Activated CD8-positive, alpha-beta memory T cell treated with anti-CD3 and anti-CD28 coated beads, Interleukin-2, amount 10 ng/mL, durations not matched to agents 7 days and 5 days (primary cell): ENCODE data around the gene NAPA. TPM values are rescaled to one million over a fixed set of nuclear protein-coding genes. Genes with fewer than 3 reads are reported as not detected.

ENCODE experiments used
- ATAC-seq: fragments of 150-1000 bp; cut with Tn5 transposase; one replicate; pipeline ENCODE4 v1.10.0; 2021; ENCODE audit warnings: moderate library complexity
- CTCF ChIA-PET: fragments of 350-600 bp; sonication (Branson Sonifier 250); formaldehyde crosslinking; loops from one replicate; lab custom pipeline; 2021; ENCODE audit warnings: antibody characterized with exemption; lab: Charles Lee
- DNase-seq: peaks from one replicate; pipeline ENCODE4 v3.0.0-alpha.2; 2020
- H3K27ac Mint-ChIP-seq: one replicate; pipeline ENCODE4 v1.8.0; 2021; ENCODE audit warnings: mild to moderate bottlenecking, mixed read lengths
- H3K27me3 Mint-ChIP-seq: one replicate; pipeline ENCODE4 v1.8.0; 2021; ENCODE audit warnings: mixed read lengths
- H3K36me3 Mint-ChIP-seq: one replicate; pipeline ENCODE4 v1.8.0; 2021; ENCODE audit warnings: mild to moderate bottlenecking, mixed read lengths
- H3K4me1 Mint-ChIP-seq: one replicate; pipeline ENCODE4 v1.8.0; 2021; ENCODE audit warnings: mixed read lengths
- H3K4me3 Mint-ChIP-seq: one replicate; pipeline ENCODE4 v1.8.0; 2021; ENCODE audit warnings: mild to moderate bottlenecking, moderate library complexity, mixed read lengths
- H3K9me3 Mint-ChIP-seq: one replicate; pipeline ENCODE4 v1.8.0; 2022; ENCODE audit warnings: low read depth, mixed read lengths
- total RNA-seq, 2 experiments: library from RNA; stranded (reverse); gene quantifications; one replicate each; pipeline ENCODE4 v1.2.3, GENCODE V29; 2021

NAPA gene
- total RNA-seq, 2 experiments from 2014 or later, result 102 to 124 TPM

DNA sequence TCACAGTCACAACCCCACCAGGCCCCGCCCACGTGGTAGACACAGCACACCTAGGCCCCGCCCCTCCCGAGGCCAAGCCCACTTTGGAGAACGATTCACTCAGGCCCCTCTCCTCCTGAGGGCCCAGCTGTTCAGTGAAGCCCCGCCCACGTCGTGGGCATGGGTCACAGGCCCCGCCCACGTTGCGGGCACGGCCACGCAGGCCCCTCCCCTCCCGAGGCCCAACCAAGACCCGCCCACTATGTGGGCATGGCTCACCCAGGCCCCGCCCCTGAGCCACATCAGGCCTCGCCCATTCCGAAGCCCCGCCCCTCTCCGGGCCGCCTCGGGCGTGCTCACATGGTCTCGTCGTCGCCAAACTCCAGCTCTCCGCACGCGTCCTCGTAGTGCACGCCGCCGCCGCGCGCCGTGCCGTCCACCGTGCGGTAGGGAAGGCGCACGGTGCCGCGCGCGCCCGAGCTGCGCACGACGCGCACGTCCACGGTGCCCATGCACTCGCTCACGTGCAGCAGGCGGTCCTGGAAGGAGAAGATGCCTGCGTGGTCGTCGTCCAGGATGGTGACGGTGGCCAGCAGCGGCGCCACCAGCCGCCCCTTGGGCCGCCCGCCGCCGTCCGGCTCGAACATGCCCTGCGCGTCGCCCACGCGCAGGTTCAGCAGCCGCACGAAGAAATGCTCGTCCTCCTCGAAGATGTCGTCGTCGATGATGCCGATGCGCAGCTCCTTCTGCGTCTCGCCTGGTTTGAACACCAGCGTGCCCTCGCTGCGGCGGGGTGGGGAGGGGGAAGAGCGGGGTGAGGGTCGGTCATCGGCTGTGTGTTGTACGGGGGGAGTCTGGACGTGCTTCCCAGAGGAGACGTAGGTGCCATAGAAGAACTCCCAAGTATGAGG lies 67.1 kb downstream of the NAPA start:
- CTCF ChIA-PET, result interaction anchor here (0.6 to 4.6 kb wide), 5 partner anchors 12 to 259 kb away, joined by 3 to 40 read pairs (median 5); partner anchors contain the start of gene DHX34
- Mint-ChIP-seq H3K4me3 (peak overlapping the region; percentile 39), H3K4me1 (peaks cover 40% of the 10 kb centered on the region), H3K9me3 (no peaks in the 10 kb centered on the region), H3K27ac (no peak overlapping the region), H3K36me3 (peaks cover 2% of the 10 kb centered on the region), H3K27me3 (peaks cover 66% of the 10 kb centered on the region)
- peak; percentile 76 for DNase-seq
- ATAC-seq, result peak; percentile 80

DNA sequence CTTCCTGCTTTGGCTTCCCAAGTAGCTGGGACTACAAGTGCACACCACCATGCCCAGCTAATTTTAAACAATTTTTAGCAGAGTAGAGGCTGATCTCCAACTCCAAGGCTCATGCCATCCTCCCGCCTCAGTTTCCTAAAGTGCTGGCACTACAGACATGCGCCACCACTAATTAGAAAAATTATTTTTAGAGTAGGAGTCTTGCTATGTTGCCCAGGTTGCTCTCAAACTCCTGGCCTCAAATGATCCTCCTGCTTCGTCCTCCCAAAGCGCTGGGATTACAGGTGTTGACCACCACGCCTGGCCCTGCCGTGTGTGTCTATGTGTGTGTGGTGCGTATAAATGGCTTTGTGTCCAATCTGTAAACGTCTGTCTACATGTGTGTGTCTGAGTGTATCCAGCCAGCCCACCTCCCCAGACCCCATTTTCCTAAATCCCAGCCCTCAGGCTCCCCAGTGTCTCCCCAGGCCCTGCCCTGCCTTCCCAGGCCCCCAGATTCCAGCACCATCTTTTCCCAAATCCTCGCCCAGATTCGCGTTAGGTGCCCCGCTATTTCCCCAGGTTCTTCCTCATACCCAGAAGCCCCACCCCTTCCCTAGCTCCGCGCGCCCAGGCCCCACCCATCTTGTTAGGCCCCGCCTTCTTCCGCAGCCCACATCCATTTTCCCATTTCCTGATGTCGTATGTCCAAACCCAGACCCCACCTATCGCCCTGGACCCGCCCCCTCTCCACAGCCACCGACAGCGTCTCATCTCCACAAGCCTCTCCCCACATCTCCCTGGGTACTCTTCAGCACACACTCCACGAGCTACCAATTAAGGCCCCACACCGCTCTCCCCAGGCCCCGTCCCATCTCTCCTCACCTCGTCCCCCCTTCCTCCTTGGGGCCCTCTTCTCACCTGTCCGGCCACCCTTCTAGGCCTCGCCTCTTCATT lies 68.1 kb downstream of the NAPA start:
- Mint-ChIP-seq H3K4me1 (peaks cover 40% of the 10 kb centered on the region), H3K27ac (peak overlapping the region; percentile 30), H3K4me3 (peak overlapping the region; percentile 39), H3K36me3 (peaks cover 2% of the 10 kb centered on the region), H3K27me3 (peaks cover 71% of the 10 kb centered on the region), H3K9me3 (no peaks in the 10 kb centered on the region)
- DNase-seq (peak; percentile 61), ATAC-seq (peak; percentile 49)
- CTCF ChIA-PET, result interaction anchor here (0.6 to 4.6 kb wide), 6 partner anchors 11 to 253 kb away, joined by 3 to 40 read pairs (median 4); partner anchors contain the start of genes DHX34 and KPTN

DNA sequence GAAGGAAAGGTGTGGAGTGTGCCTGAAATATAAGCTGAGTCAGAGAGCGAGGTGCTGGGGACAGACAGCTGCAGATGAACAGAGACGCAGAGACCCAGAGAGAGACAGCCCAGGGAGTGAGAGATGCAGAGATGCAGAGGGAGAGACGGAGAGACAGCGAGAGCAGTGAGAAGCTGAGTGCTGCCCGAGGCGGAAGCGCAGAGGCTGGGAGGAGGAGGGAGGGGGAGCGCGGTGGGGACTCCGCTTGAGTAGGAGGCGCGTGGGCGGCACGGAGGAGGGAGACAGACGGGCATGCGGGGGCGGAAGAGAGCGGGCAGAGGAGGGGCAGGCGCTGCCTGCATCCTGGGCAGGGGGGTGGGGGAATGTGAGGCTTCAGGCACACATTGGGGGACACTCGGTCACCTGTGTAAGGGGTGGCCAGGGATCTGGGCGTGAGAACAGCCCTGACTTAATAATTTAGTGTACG lies 68.9 kb downstream of the NAPA start:
- H3K4me1 Mint-ChIP-seq, result peaks cover 40% of the 10 kb centered on the region
- no peak overlapping the region for H3K27ac Mint-ChIP-seq
- H3K4me3 Mint-ChIP-seq, result no peak overlapping the region
- peak; percentile 40 for ATAC-seq
- peaks cover 2% of the 10 kb centered on the region for H3K36me3 Mint-ChIP-seq
- H3K27me3 Mint-ChIP-seq, result peaks cover 77% of the 10 kb centered on the region
- H3K9me3 Mint-ChIP-seq, result no peaks in the 10 kb centered on the region
- DNase-seq, result peak; percentile 71
- CTCF ChIA-PET, result interaction anchor here (1.1 to 4.6 kb wide), 5 partner anchors 10 to 254 kb away, joined by 4 to 40 read pairs (median 5); partner anchors contain the start of gene KPTN

DNA sequence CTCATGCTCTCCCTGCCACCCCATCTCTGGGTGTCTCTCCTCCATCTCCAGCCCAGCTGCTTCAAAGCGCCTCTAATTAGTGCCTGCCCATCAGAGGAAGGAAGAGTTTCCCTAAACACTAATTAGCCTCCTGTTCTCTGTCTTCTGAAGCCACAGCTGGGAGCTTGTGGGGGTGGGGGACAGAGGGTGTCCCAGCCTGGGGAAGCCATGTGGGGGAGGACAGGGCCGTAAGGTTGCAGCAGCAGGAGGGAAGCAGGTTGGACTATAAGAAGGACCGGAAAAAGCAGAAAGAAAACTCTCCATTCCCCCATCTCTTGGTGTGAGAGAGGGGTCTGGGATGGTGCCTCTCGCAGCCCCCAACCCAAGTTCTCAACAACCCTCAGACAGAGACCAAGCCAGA lies 69.3 kb downstream of the NAPA start:
- Mint-ChIP-seq H3K4me1 (peaks cover 40% of the 10 kb centered on the region), H3K27me3 (peaks cover 76% of the 10 kb centered on the region), H3K36me3 (peaks cover 2% of the 10 kb centered on the region), H3K27ac (no peak overlapping the region), H3K9me3 (no peaks in the 10 kb centered on the region), H3K4me3 (no peak overlapping the region)
- no peak for DNase-seq
- no peak for ATAC-seq
- CTCF ChIA-PET, result interaction anchor here (1.1 to 4.6 kb wide), 4 partner anchors 10 to 254 kb away, joined by 4 to 40 read pairs (median 6); no protein-coding TSS in a partner anchor

DNA sequence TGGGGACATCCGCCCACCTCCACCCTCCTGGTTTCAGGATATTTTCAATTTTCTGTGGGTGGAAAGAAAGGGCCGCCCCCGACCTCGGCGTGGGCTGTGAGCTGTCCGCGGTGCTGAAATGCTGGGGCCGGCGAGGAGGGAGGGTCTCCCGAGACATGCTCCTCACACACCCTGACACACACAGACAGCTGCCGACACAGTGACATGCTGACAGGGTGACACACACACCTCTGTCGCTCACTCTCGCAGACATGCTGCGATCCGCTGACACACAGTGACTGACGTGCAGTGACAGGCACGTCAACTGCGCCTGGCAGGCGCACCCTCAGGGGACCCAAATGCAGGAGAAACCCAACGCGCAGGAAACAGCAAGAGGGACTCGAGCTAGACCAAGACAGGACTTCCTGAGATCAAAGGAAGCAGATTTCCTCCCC lies 70.5 kb downstream of the NAPA start:
- Mint-ChIP-seq H3K27me3 (peaks cover 74% of the 10 kb centered on the region), H3K36me3 (peaks cover 2% of the 10 kb centered on the region), H3K4me3 (no peak overlapping the region), H3K9me3 (no peaks in the 10 kb centered on the region), H3K27ac (no peak overlapping the region), H3K4me1 (peaks cover 40% of the 10 kb centered on the region)
- no peak for DNase-seq
- no peak for ATAC-seq
- CTCF ChIA-PET, result interaction anchor here (1.8 to 2.4 kb wide), 2 partner anchors 15 to 16 kb away, joined by 5 to 8 read pairs; no protein-coding TSS in a partner anchor

DNA sequence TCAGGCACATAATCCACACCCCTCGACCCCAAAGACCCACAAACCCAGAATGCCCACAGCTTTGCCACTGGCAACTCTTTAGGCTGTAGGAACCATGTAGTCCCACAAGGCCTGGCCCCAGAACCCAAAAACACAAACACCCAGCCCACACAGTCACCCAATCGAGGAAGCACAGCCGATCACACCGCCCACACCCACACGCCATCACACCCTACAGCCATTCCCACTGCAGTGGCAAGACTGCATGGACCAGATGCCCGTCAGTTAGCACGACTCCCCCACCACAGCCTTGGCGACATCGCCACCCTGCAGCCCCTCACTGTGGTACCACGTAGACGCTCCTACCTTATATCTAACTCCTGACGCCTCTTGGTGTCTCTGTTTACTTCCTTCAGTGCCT lies 71.5 kb downstream of the NAPA start:
- CTCF ChIA-PET, result interaction anchor here (0.7 to 16.9 kb wide), 3 partner anchors 15 to 261 kb away, joined by 3 to 408 read pairs (median 8); partner anchors contain the start of gene EHD2
- peaks cover 40% of the 10 kb centered on the region for H3K4me1 Mint-ChIP-seq
- ATAC-seq, result no peak
- no peak overlapping the region for H3K4me3 Mint-ChIP-seq
- no peak for DNase-seq
- H3K27me3 Mint-ChIP-seq, result peaks cover 70% of the 10 kb centered on the region
- H3K9me3 Mint-ChIP-seq, result no peaks in the 10 kb centered on the region
- H3K27ac Mint-ChIP-seq, result no peak overlapping the region
- peaks cover 2% of the 10 kb centered on the region for H3K36me3 Mint-ChIP-seq

DNA sequence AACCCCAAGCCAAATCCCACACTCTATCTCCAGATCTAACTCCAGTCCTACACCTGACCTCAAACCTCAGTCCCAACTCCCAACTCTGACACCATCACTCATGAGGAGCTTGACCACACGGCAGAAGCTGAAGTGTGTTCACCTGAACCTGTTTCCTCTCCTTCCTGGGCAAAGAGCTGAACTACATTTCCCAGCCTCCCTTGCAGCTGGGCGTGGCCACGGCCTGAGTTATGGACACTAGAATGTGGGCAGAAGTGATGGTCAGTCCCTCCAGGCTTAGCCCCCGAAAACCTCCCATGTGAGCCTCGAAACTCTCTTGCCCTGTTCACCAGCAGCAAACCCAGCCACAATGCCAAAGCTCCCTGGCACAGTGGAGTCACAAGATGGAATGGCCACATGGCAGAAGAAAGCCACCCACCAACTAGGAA lies 76.1 kb downstream of the NAPA start:
- H3K4me1 Mint-ChIP-seq, result peaks cover 40% of the 10 kb centered on the region
- H3K4me3 Mint-ChIP-seq, result no peak overlapping the region
- no peaks in the 10 kb centered on the region for H3K36me3 Mint-ChIP-seq
- CTCF ChIA-PET, result interaction anchor here (0.8 to 16.9 kb wide), 6 partner anchors 9 to 266 kb away, joined by 3 to 408 read pairs (median 5); partner anchors contain the start of genes EHD2, KPTN and NAPA
- ATAC-seq, result no peak
- no peaks in the 10 kb centered on the region for H3K9me3 Mint-ChIP-seq
- H3K27ac Mint-ChIP-seq, result no peak overlapping the region
- peaks cover 51% of the 10 kb centered on the region for H3K27me3 Mint-ChIP-seq
- DNase-seq, result no peak

Other genes starting within 250 kb of the NAPA start
- gene INAFM1, start 240.2 kb downstream of the NAPA start, total RNA-seq, result 10 to 100 TPM in 1 of 2 experiments, 1 to 10 TPM in 1; 7.6 to 14.5 TPM
- gene C5AR1, start 205.2 kb downstream of the NAPA start, total RNA-seq, result 1 to 10 TPM in 1 of 2 experiments, not detected in 1; 1.4 TPM
- gene C5AR2, start 182.9 kb downstream of the NAPA start, total RNA-seq, result under 1 TPM; 0.07 to 0.29 TPM
- 10 to 100 TPM; 11.7 to 14.3 TPM for gene DHX34, start 165.7 kb downstream of the NAPA start, total RNA-seq
- not detected for gene MEIS3, start 95.5 kb downstream of the NAPA start, total RNA-seq
- gene SLC8A2, start 43.2 kb downstream of the NAPA start, total RNA-seq, result under 1 TPM; 0.14 to 0.32 TPM
- gene KPTN, start 30.8 kb downstream of the NAPA start, total RNA-seq, result 10 to 100 TPM; 11.0 to 13.3 TPM
- gene ZNF541, start 58.1 kb upstream of the NAPA start, total RNA-seq, result under 1 TPM; 0.32 to 0.40 TPM
- gene BICRA, start 94.1 kb upstream of the NAPA start, total RNA-seq, result 10 to 100 TPM; 16.6 to 20.7 TPM
- gene EHD2, start 198.4 kb upstream of the NAPA start, total RNA-seq, result under 1 TPM in 1 of 2 experiments, not detected in 1; 0.07 TPM
- 100 to 1,000 TPM; 225 to 227 TPM for gene NOP53, start 230.5 kb upstream of the NAPA start, total RNA-seq